ENCODE measurements around the gene BICD2.

Gene BICD2

GRCh38 chr9:92723801-92724323, 40.8 kb downstream of the BICD2 start:
- H3K4me3 ChIP-seq (ENCODE audit: low read depth in 1 of 2, low read length in 2 of 2), result no peak overlapping the region
- no peak overlapping the region for H3K9ac ChIP-seq (ENCODE audit: low read length)
- peaks cover 3% of the 10 kb centered on the region for H3K4me1 ChIP-seq (ENCODE audit: insufficient read depth, low read length)
- H3K36me3 ChIP-seq (ENCODE audit: insufficient read depth, low read length), result peaks cover 60% of the 10 kb centered on the region
- no peaks in the 10 kb centered on the region for H3K9me3 ChIP-seq (ENCODE audit: low read length)
- no peaks in the 10 kb centered on the region for H3K27me3 ChIP-seq (ENCODE audit: control insufficient read depth in 1 of 2, insufficient read depth in 2 of 2, low read length in 2 of 2)
- no peak overlapping the region for H3K27ac ChIP-seq (ENCODE audit: low read depth, low read length)

GRCh38 chr9:92723299-92723625, 41.4 kb downstream of the BICD2 start:
- H3K4me1 ChIP-seq (ENCODE audit: insufficient read depth, low read length), result peaks cover 3% of the 10 kb centered on the region
- H3K9ac ChIP-seq (ENCODE audit: low read length), result no peak overlapping the region
- H3K27ac ChIP-seq (ENCODE audit: low read depth, low read length), result no peak overlapping the region
- H3K9me3 ChIP-seq (ENCODE audit: low read length), result no peaks in the 10 kb centered on the region
- no peak overlapping the region for H3K4me3 ChIP-seq (ENCODE audit: low read depth in 1 of 2, low read length in 2 of 2)
- no peaks in the 10 kb centered on the region for H3K27me3 ChIP-seq (ENCODE audit: control insufficient read depth in 1 of 2, insufficient read depth in 2 of 2, low read length in 2 of 2)
- peaks cover 58% of the 10 kb centered on the region for H3K36me3 ChIP-seq (ENCODE audit: insufficient read depth, low read length)

GRCh38 chr9:92722386-92723298, 42.0 kb downstream of the BICD2 start:
- Histone ChIP-seq H3K36me3 (ENCODE audit: insufficient read depth, low read length) (peaks cover 58% of the 10 kb centered on the region), H3K4me3 (ENCODE audit: low read depth in 1 of 2, low read length in 2 of 2) (no peak overlapping the region), H3K9ac (ENCODE audit: low read length) (no peak overlapping the region), H3K27me3 (ENCODE audit: control insufficient read depth in 1 of 2, insufficient read depth in 2 of 2, low read length in 2 of 2) (no peaks in the 10 kb centered on the region), H3K9me3 (ENCODE audit: low read length) (no peaks in the 10 kb centered on the region), H3K27ac (ENCODE audit: low read depth, low read length) (no peak overlapping the region), H3K4me1 (ENCODE audit: insufficient read depth, low read length) (peaks cover 3% of the 10 kb centered on the region)

GRCh38 chr9:92721548-92721947, 43.1 kb downstream of the BICD2 start:
- no peaks in the 10 kb centered on the region for H3K9me3 ChIP-seq (ENCODE audit: low read length)
- no peak overlapping the region for H3K9ac ChIP-seq (ENCODE audit: low read length)
- H3K27me3 ChIP-seq (ENCODE audit: control insufficient read depth in 1 of 2, insufficient read depth in 2 of 2, low read length in 2 of 2), result no peaks in the 10 kb centered on the region
- no peak overlapping the region for H3K4me3 ChIP-seq (ENCODE audit: low read depth in 1 of 2, low read length in 2 of 2)
- peaks cover 66% of the 10 kb centered on the region for H3K36me3 ChIP-seq (ENCODE audit: insufficient read depth, low read length)
- H3K27ac ChIP-seq (ENCODE audit: low read depth, low read length), result no peak overlapping the region
- peaks cover 7% of the 10 kb centered on the region for H3K4me1 ChIP-seq (ENCODE audit: insufficient read depth, low read length)

GRCh38 chr9:92720807-92721535, 43.7 kb downstream of the BICD2 start:
- Histone ChIP-seq H3K4me3 (ENCODE audit: low read depth in 1 of 2, low read length in 2 of 2) (no peak overlapping the region), H3K9ac (ENCODE audit: low read length) (no peak overlapping the region), H3K36me3 (ENCODE audit: insufficient read depth, low read length) (peaks cover 69% of the 10 kb centered on the region), H3K27ac (ENCODE audit: low read depth, low read length) (no peak overlapping the region), H3K27me3 (ENCODE audit: control insufficient read depth in 1 of 2, insufficient read depth in 2 of 2, low read length in 2 of 2) (no peaks in the 10 kb centered on the region), H3K9me3 (ENCODE audit: low read length) (no peaks in the 10 kb centered on the region), H3K4me1 (ENCODE audit: insufficient read depth, low read length) (peaks cover 11% of the 10 kb centered on the region)

GRCh38 chr9:92720209-92720765, 44.3 kb downstream of the BICD2 start:
- Histone ChIP-seq H3K9ac (ENCODE audit: low read length) (no peak overlapping the region), H3K4me3 (ENCODE audit: low read depth in 1 of 2, low read length in 2 of 2) (no peak overlapping the region), H3K4me1 (ENCODE audit: insufficient read depth, low read length) (peaks cover 11% of the 10 kb centered on the region), H3K27me3 (ENCODE audit: control insufficient read depth in 1 of 2, insufficient read depth in 2 of 2, low read length in 2 of 2) (no peaks in the 10 kb centered on the region), H3K27ac (ENCODE audit: low read depth, low read length) (no peak overlapping the region), H3K36me3 (ENCODE audit: insufficient read depth, low read length) (peaks cover 75% of the 10 kb centered on the region), H3K9me3 (ENCODE audit: low read length) (no peaks in the 10 kb centered on the region)

- H3K36me3 ChIP-seq (ENCODE audit: insufficient read depth, low read length), result peaks cover 86% of the 10 kb centered on the region
- H3K27me3 ChIP-seq (ENCODE audit: control insufficient read depth in 1 of 2, insufficient read depth in 2 of 2, low read length in 2 of 2), result no peaks in the 10 kb centered on the region
- no peaks in the 10 kb centered on the region for H3K9me3 ChIP-seq (ENCODE audit: low read length)
- no peak overlapping the region for H3K4me3 ChIP-seq (ENCODE audit: low read depth in 1 of 2, low read length in 2 of 2)
- H3K27ac ChIP-seq (ENCODE audit: low read depth, low read length), result no peak overlapping the region
- H3K4me1 ChIP-seq (ENCODE audit: insufficient read depth, low read length), result peaks cover 11% of the 10 kb centered on the region
- no peak overlapping the region for H3K9ac ChIP-seq (ENCODE audit: low read length)
These were observed 45.5 kb downstream of the BICD2 start for GRCh38 chr9:92719028-92719647.

GRCh38 chr9:92718086-92719001, 46.3 kb downstream of the BICD2 start:
- Histone ChIP-seq H3K4me1 (ENCODE audit: insufficient read depth, low read length) (peaks cover 11% of the 10 kb centered on the region), H3K27me3 (ENCODE audit: control insufficient read depth in 1 of 2, insufficient read depth in 2 of 2, low read length in 2 of 2) (no peaks in the 10 kb centered on the region), H3K27ac (ENCODE audit: low read depth, low read length) (no peak overlapping the region), H3K4me3 (ENCODE audit: low read depth in 1 of 2, low read length in 2 of 2) (no peak overlapping the region), H3K9me3 (ENCODE audit: low read length) (no peaks in the 10 kb centered on the region), H3K9ac (ENCODE audit: low read length) (no peak overlapping the region), H3K36me3 (ENCODE audit: insufficient read depth, low read length) (peaks cover 93% of the 10 kb centered on the region)

GRCh38 chr9:92717201-92718085, 47.2 kb downstream of the BICD2 start:
- no peaks in the 10 kb centered on the region for H3K27me3 ChIP-seq (ENCODE audit: control insufficient read depth in 1 of 2, insufficient read depth in 2 of 2, low read length in 2 of 2)
- peaks cover 91% of the 10 kb centered on the region for H3K36me3 ChIP-seq (ENCODE audit: insufficient read depth, low read length)
- H3K4me3 ChIP-seq (ENCODE audit: low read depth in 1 of 2, low read length in 2 of 2), result no peak overlapping the region
- H3K9me3 ChIP-seq (ENCODE audit: low read length), result no peaks in the 10 kb centered on the region
- peaks cover 8% of the 10 kb centered on the region for H3K4me1 ChIP-seq (ENCODE audit: insufficient read depth, low read length)
- no peak overlapping the region for H3K27ac ChIP-seq (ENCODE audit: low read depth, low read length)
- no peak overlapping the region for H3K9ac ChIP-seq (ENCODE audit: low read length)

- H3K36me3 ChIP-seq (ENCODE audit: insufficient read depth, low read length), result peaks cover 90% of the 10 kb centered on the region
- no peak overlapping the region for H3K4me3 ChIP-seq (ENCODE audit: low read depth in 1 of 2, low read length in 2 of 2)
- no peaks in the 10 kb centered on the region for H3K27me3 ChIP-seq (ENCODE audit: control insufficient read depth in 1 of 2, insufficient read depth in 2 of 2, low read length in 2 of 2)
- H3K9ac ChIP-seq (ENCODE audit: low read length), result no peak overlapping the region
- H3K9me3 ChIP-seq (ENCODE audit: low read length), result no peaks in the 10 kb centered on the region
- peaks cover 8% of the 10 kb centered on the region for H3K4me1 ChIP-seq (ENCODE audit: insufficient read depth, low read length)
- no peak overlapping the region for H3K27ac ChIP-seq (ENCODE audit: low read depth, low read length)
These were observed 48.1 kb downstream of the BICD2 start for GRCh38 chr9:92716557-92716956.
